Pancreas (tissue), 10 donors: ENCODE measurements around the gene CDC42EP4. TPM values are rescaled to one million over a fixed set of nuclear protein-coding genes. Genes with fewer than 3 reads are reported as not detected.

ENCODE experiments used
- ATAC-seq, 4 donors: fragments of 200-7000 bp; cut with Tn5 transposase; one replicate each; pipeline versions ENCODE4 v1.8.0 to v1.9.1; 2020; ENCODE audit warnings: mild to moderate bottlenecking in 4 of 4, moderate library complexity in 4 of 4
- DNase-seq, 6 donors: peaks; one replicate each; pipeline ENCODE4 v3.0.0-alpha.2; 2020
- FAIRE-seq: peaks from 2 replicates; lab custom pipeline; 2012; peaks lifted over from hg19 to GRCh38; lab: Jason Lieb, UNC
- H3K27ac ChIP-seq, 4 donors: fragments of 200-600 bp; sonication (generic); 1 replicate in 3 of 4; 2 replicates in 1 of 4; pipeline versions ENCODE4 v1.5.0 to v1.8.0; 2020
- H3K27me3 ChIP-seq, 4 donors: fragments of 200-600 bp; one replicate each; pipeline ENCODE4 v1.8.0; 2021
- H3K36me3 ChIP-seq, 3 donors: fragments of 200-600 bp; sonication (generic) in 1 of 3; one replicate each; pipeline versions ENCODE4 v1.5.0 to v1.8.0; 2020 to 2021
- H3K4me1 ChIP-seq, 3 donors: fragments of 200-600 bp; one replicate each; pipeline ENCODE4 v1.8.0; 2021
- H3K4me3 ChIP-seq, 4 donors: fragments of 200-600 bp; sonication (generic) in 2 of 4; one replicate each; pipeline versions ENCODE4 v1.5.0 to v1.8.0; 2020 to 2021
- H3K9me3 ChIP-seq, 4 donors: fragments of 200-600 bp; one replicate each; pipeline ENCODE4 v1.8.0; 2021
- WGBS, 2 donors: extraction: QIAGEN DNeasy Blood & Tissue Kit; methylation state at CpG; one replicate each; pipeline ENCODE4 v1.1.7; 2013; 5-methylcytosine and 5-hydroxymethylcytosine counted together
- intact Hi-C, 3 donors: fragments of 100-400 bp; cut with DNase I; formaldehyde crosslinking; loops; one replicate each; pipeline versions ENCODE4 v1.11.1 to v1.14.2; 2022
- polyA plus RNA-seq, 2 donors: library from polyadenylated mRNA; stranded (reverse); fragments of 200-250 nt; gene quantifications; one replicate each; pipeline ENCODE4 v1.2.3, GENCODE V29; 2013
- total RNA-seq, 6 donors: library from RNA; stranded (reverse); fragmentation: NEBNext Ultra II Directional in 4 of 6; extraction: Animal tissue kit (Norgen Biotek cat#: 25700) in 4 of 6; gene quantifications; one replicate each; pipeline versions ENCODE4 v1.2.1 to v1.2.4, GENCODE V29; 2021 to 2023
- TF ChIP-seq, protein P1 (sequence below), 4 donors: fragments of 200-600 bp; sonication (generic) in 3 of 4; IDR thresholded peaks; one replicate each; pipeline versions ENCODE4 v1.5.0 to v1.8.0; 2021; ENCODE audit warnings: antibody characterized with exemption in 4 of 4
- donor health status: healthy with polysubstance abuse.
- donor health status: DM: no; HTN: no; CAD: no; lungs with moderate emphysema.
- donor health status: DM: no; HTN: no; CAD: no.
- donor health status: control.
- donor health status: control.
- donor health status: Bipolar disorder and iron deficiency.
- donor health status: DM: yes; HTN: yes; CAD: no.
- donor health status: DM: no; HTN: no; CAD: no.
- donor health status: DM: no; HTN: no; CAD: no.
- donor health status: DM: yes; HTN: yes; CAD: no.

CDC42EP4 gene
- total and polyA plus RNA-seq, 8 donors, result 24.2 to 56.2 (median 44.5) TPM

DNA sequence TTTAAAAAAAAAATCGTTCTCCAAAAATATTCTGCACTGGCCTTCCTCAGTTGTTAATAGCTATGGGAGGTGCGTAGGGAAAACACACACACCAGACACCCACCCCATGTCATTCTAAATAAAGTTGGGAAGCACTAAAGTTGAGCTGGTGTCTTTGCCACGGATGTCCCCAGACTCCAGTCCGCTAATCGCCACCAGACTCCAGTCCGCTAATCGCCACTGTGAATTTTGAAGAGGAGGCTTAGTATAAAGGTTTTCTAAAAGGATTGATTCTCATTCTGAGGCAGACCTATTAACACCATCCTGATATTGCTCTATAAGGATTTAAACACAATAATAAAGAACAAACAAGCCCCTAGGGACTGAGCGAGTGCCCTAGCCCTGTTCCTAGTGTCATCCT, 27.4 kb downstream of the CDC42EP4 start:
- 74 to 80% methylated on average over 8 of the region's 8 CpGs for WGBS, 2 donors

DNA sequence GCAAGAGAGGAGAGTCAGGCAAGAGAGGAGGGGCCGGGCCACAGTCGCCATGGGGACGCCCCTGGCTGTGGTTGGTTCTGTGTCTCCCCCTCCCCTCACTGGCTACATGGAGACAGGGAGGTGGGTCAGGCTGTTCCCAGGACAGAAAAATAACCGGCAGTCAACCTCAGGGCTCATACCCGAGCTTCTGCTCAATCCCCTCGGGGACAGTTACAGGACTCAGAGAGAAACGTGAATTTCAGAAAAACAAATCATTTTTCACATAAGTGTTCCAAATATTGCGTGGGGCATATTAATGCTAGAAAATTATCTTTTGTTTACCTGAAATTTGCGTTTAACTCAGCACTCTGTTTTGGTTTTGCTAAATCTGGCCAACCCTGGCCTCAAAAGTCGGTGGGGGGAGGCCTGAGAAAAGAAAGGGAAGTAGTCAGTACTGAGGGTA, 27.9 kb downstream of the CDC42EP4 start:
- peaks cover 3 to 29% (median 22%) of the 10 kb centered on the region in 3 donors for H3K36me3 ChIP-seq
- ATAC-seq (no peak), DNase-seq (peak in 1 of 6 donors; percentile 43), FAIRE-seq (no peak)
- intact Hi-C loops, result no loop called here
- H3K9me3 ChIP-seq, result no peaks in the 10 kb centered on the region
- no peaks in the 10 kb centered on the region for H3K27me3 ChIP-seq
- H3K4me3 ChIP-seq, result no peak overlapping the region
- no peak overlapping the region for H3K27ac ChIP-seq
- H3K4me1 ChIP-seq, result peaks cover 23 to 45% (median 34%) of the 10 kb centered on the region in 3 donors
- TF ChIP-seq, protein P1, sequence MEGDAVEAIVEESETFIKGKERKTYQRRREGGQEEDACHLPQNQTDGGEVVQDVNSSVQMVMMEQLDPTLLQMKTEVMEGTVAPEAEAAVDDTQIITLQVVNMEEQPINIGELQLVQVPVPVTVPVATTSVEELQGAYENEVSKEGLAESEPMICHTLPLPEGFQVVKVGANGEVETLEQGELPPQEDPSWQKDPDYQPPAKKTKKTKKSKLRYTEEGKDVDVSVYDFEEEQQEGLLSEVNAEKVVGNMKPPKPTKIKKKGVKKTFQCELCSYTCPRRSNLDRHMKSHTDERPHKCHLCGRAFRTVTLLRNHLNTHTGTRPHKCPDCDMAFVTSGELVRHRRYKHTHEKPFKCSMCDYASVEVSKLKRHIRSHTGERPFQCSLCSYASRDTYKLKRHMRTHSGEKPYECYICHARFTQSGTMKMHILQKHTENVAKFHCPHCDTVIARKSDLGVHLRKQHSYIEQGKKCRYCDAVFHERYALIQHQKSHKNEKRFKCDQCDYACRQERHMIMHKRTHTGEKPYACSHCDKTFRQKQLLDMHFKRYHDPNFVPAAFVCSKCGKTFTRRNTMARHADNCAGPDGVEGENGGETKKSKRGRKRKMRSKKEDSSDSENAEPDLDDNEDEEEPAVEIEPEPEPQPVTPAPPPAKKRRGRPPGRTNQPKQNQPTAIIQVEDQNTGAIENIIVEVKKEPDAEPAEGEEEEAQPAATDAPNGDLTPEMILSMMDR (IDR thresholded peaks at IDR 0.05), result no peak
- 63 to 68% methylated on average over 10 of the region's 10 CpGs for WGBS, 2 donors

More for the DNA sequence above, 27.4 kb downstream of the CDC42EP4 start:
- Histone ChIP-seq H3K36me3 (peaks cover 3 to 29% (median 22%) of the 10 kb centered on the region in 3 donors), H3K4me3 (no peak overlapping the region), H3K4me1 (peaks cover 23 to 45% (median 36%) of the 10 kb centered on the region in 3 donors), H3K9me3 (no peaks in the 10 kb centered on the region), H3K27me3 (no peaks in the 10 kb centered on the region), H3K27ac (no peak overlapping the region)
- TF ChIP-seq, protein P1 (IDR thresholded peaks at IDR 0.05), result no peak
- no peak for ATAC-seq
- DNase-seq, result no peak
- FAIRE-seq, result no peak
- intact Hi-C loops, result no loop called here

DNA sequence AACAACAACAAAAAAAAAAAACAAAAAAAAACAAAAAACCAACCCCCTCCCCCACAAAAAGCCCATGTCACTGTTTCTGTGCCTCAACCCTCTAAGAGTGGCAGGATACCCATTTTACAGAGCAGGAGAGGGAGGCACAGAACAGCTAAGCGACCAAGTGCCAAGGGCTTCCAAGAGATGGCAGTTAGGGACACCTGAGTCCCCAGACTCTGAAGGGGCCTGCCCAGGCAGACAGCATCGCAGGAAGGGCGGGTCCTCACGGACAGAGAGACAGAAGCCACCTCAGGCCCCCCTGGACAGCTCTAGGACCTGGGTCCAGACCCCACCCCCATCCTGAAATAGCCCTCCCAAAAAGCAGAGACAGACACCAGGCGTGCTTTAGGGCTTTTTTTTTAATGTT, 28.6 kb downstream of the CDC42EP4 start:
- intact Hi-C loops, result no loop called here

DNA sequence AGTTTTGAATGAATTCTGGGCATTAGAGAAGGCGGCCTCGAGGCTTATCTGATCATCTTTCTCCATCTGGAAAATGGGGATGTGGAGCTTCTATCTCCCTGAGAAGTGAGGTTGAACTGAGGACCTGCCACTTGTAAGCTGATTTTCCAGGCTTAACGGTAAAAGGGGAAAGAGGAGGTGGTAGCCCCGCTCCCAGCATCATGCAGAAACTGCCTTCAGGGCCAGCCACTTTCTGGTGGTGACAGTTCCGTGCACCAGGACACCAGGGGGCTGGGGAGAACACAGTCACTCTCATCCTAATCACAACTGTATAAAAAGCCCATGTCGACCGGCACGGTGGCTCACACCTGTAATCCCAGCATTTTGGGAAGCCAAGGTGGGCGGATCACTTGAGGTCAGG, 29.2 kb downstream of the CDC42EP4 start:
- no peak for FAIRE-seq

More for the DNA sequence above, 28.6 kb downstream of the CDC42EP4 start:
- peaks cover 3 to 29% (median 22%) of the 10 kb centered on the region in 3 donors for H3K36me3 ChIP-seq
- FAIRE-seq (no peak), ATAC-seq (no peak), DNase-seq (peak in 1 of 6 donors; percentile 50)
- no peaks in the 10 kb centered on the region for H3K9me3 ChIP-seq
- 93 to 98% methylated on average over 5 of the region's 5 CpGs for WGBS, 2 donors
- H3K27me3 ChIP-seq, result no peaks in the 10 kb centered on the region
- H3K4me1 ChIP-seq, result peaks cover 27 to 48% (median 33%) of the 10 kb centered on the region in 3 donors
- no peak overlapping the region for H3K27ac ChIP-seq
- TF ChIP-seq, protein P1 (IDR thresholded peaks at IDR 0.05), result no peak
- H3K4me3 ChIP-seq, result no peak overlapping the region

More for the DNA sequence above, 29.2 kb downstream of the CDC42EP4 start:
- intact Hi-C loops, result no loop called here
- Histone ChIP-seq H3K27me3 (no peaks in the 10 kb centered on the region), H3K36me3 (peaks cover 3 to 29% (median 22%) of the 10 kb centered on the region in 3 donors), H3K4me1 (peaks cover 31 to 48% (median 33%) of the 10 kb centered on the region in 3 donors), H3K27ac (peak overlapping the region in 1 of 4 donors; percentile 4), H3K4me3 (no peak overlapping the region), H3K9me3 (no peaks in the 10 kb centered on the region)
- DNase-seq (peak in 1 of 6 donors; percentile 18), ATAC-seq (no peak)
- WGBS, 2 donors, result 79 to 84% methylated on average over 9 of the region's 9 CpGs
- TF ChIP-seq, protein P1 (IDR thresholded peaks at IDR 0.05), result no peak
